Activated gamma-delta T cell treated with anti-CD3 and anti-CD28 coated beads, Interleukin-2, amount 50 U/mL, for 16 hours (primary cell): ENCODE results near the gene LENG8.
"Not testable (repeated sequence)": the region's sequence is repeated elsewhere in the genome, so short reads cannot be mapped to it uniquely, and the experiment has no call there.

Source experiments
- DNase-seq: peaks from one replicate; pipeline ENCODE4 v3.0.0-alpha.2; 2020; ENCODE audit warnings: low read depth

The LENG8 gene

GRCh38 chr19:54484451-54484850 lies 35.5 kb downstream of the LENG8 start:
- no peak for DNase-seq

DNA sequence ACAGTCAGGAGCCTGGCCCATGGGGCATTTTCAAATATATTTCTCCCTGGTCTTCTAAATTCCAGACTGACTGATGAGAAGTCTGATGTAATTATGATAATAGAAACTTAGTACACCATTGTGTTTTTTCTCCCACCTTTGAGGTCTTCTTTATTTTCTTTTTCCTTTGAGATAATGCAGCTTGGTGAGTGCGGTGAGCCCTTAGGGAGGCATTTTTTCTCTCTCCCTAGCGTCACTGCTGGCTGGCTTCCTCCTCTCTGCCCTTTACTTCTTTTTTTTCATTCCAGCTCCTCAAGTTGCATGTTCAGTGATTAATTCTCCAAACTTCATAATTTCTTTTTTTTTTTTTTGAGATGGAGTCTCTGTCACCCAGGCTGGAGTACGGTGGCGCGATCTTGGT lies 36.9 kb downstream of the LENG8 start:
- no peak for DNase-seq

GRCh38 chr19:54489341-54489740 lies 40.3 kb downstream of the LENG8 start:
- no peak for DNase-seq

DNA sequence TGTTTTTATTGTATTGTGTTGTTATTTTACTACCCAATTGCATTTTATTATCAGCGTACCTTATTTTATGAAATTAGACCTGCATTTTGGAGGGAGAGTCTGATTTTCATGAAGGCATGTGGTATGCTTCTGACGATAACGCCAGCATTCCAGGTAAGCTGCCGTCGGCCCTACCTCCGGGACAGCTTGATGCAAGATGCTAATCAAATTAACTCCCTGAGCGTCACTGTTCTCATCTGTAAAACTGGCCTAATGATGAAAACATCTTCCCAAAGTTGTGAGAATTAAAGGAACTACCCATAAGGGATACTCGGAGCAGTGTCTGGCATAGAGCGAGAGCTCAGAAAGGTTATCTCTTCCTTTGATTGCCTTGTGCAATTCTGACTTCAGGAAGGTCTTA lies 40.8 kb downstream of the LENG8 start:
- DNase-seq: no peak

GRCh38 chr19:54492568-54492967 lies 43.6 kb downstream of the LENG8 start:
- DNase-seq: no peak

- not testable (repeated sequence) for DNase-seq
Observed at GRCh38 chr19:54493056-54493455, 44.1 kb downstream of the LENG8 start.

- no peak for DNase-seq
Observed at GRCh38 chr19:54493967-54494585, 45.1 kb downstream of the LENG8 start.

GRCh38 chr19:54495284-54495683 lies 46.3 kb downstream of the LENG8 start:
- DNase-seq: not testable (repeated sequence)

- DNase-seq: not testable (repeated sequence)
Observed at GRCh38 chr19:54497747-54498450, 48.9 kb downstream of the LENG8 start.

DNA sequence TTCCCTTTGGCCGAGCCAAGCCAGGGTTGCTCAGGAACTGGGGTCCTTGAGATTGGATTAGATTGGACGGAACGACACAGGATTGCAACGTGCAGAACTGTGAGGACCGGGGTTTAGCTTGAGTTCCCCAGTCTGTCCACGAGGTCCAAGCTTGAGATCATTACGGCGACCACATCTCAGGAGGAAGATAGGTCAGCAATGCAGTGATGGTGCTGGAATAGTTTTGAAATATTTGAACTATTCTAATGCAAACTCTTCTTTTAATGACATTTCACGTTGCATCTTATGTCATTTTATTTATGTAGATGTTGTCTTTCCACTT lies 49.4 kb downstream of the LENG8 start:
- not testable (repeated sequence) for DNase-seq

- no peak for DNase-seq
Observed at GRCh38 chr19:54502518-54503048, 53.6 kb downstream of the LENG8 start, which contains the start of gene LAIR2. Gene LAIR2, plus strand, starts transcription at chr19:54502831. Its CDS starts 88 bp downstream, at chr19:54502919.

GRCh38 chr19:54505542-54505941 lies 56.5 kb downstream of the LENG8 start:
- DNase-seq: not testable (repeated sequence)

GRCh38 chr19:54506079-54506478 lies 57.1 kb downstream of the LENG8 start:
- no peak for DNase-seq

GRCh38 chr19:54507038-54507717 lies 58.2 kb downstream of the LENG8 start:
- not testable (repeated sequence) for DNase-seq

- no peak for DNase-seq
Observed at GRCh38 chr19:54507824-54508223, 58.8 kb downstream of the LENG8 start.

GRCh38 chr19:54508487-54508886 lies 59.5 kb downstream of the LENG8 start:
- not testable (repeated sequence) for DNase-seq

GRCh38 chr19:54509200-54509940 lies 60.4 kb downstream of the LENG8 start:
- DNase-seq: not testable (repeated sequence)
